ENCODE data around the gene KCNMB2.

- TF ChIP-seq EZH2 (IDR thresholded peaks at IDR 0.05; ENCODE audit: borderline replicate concordance), result no peak
- no peak for TF ChIP-seq CTCF (IDR thresholded peaks at IDR 0.05; ENCODE audit: poor library complexity)
These were observed 41.9 kb upstream of the KCNMB2 start for GRCh38 chr3:178494386-178494785.

All from hepatocyte (in vitro differentiated cells).